Vagina (tissue), 2 donors: Measurements from ENCODE around the gene CHMP1A.

Experiments
- POLR2A ChIP-seq, 2 donors: fragments of 450-650 bp; IDR thresholded peaks; one replicate each; pipeline ENCODE4 v1.6.1; 2017; ENCODE audit warnings: antibody characterized with exemption in 2 of 2, mild to moderate bottlenecking in 2 of 2, moderate library complexity in 2 of 2
- POLR2AphosphoS5 ChIP-seq, 2 donors: sonication (generic); formaldehyde crosslinking; IDR thresholded peaks; one replicate each; pipeline ENCODE4 v1.9.0; 2017; ENCODE audit warnings: antibody characterized with exemption in 2 of 2, mild to moderate bottlenecking in 2 of 2, low read depth in 1 of 2; ENCODE audit not compliant: insufficient read depth in 1 of 2
- TF ChIP-seq, protein P1 (sequence below), 3 experiments: fragments of 450-650 bp in 2 of 3; fragments of 200-600 bp in 1 of 3; sonication (generic) in 1 of 3; IDR thresholded peaks; one replicate each; pipeline ENCODE4 v1.5.1; 2017 to 2019; ENCODE audit warnings: antibody characterized with exemption in 3 of 3, mild to moderate bottlenecking in 2 of 3, moderate library complexity in 2 of 3

DNA sequence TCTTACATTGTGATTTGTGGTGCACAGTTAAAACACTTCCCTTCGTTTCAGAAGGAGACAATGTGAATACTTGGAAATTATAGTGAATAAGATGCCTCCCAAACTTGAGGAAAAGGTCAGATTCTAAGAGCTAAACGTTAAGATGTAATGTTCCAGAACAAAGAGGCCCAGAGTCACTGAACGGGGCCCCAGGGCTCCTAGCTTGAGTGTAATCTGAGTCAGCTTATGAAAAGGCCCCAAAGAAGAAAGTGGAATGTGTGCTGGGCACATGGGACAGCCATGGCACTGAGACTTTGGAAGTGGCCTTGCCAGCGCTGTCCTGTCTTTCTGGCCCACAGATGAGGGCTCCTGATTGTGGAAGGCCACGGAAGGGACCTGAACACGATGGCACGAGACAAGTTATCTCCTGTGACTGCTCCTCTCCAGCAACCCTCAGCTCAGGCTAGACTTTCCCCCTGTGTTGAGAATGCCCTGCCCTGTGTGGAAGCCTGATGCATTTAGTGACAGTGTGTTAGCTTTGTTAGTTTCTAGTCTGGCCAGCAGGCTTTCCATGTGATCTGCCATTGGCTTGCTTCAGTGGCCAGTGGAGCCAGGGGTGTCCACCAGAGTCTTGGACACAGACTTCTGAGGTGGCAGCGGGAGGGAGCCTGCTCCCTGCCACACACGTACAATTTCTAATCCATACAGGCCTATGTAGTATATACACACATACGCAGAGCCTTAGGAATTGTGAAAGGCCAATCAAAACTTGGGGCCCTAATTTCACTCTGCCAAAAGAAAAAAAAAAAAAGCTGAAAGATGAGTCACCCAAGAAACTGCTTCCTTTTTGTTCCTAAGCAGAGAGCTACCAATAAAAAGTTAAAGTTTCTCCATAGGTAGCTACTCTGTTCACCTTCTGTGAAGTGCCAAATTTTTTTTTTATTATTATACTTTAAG, 13.3 kb upstream of the CHMP1A start:
- TF ChIP-seq POLR2A (IDR thresholded peaks at IDR 0.05): no peak
- TF ChIP-seq POLR2AphosphoS5 (IDR thresholded peaks at IDR 0.05; ENCODE audit: insufficient read depth in 1 of 2, low read depth in 1 of 2): no peak
- TF ChIP-seq, protein P1, sequence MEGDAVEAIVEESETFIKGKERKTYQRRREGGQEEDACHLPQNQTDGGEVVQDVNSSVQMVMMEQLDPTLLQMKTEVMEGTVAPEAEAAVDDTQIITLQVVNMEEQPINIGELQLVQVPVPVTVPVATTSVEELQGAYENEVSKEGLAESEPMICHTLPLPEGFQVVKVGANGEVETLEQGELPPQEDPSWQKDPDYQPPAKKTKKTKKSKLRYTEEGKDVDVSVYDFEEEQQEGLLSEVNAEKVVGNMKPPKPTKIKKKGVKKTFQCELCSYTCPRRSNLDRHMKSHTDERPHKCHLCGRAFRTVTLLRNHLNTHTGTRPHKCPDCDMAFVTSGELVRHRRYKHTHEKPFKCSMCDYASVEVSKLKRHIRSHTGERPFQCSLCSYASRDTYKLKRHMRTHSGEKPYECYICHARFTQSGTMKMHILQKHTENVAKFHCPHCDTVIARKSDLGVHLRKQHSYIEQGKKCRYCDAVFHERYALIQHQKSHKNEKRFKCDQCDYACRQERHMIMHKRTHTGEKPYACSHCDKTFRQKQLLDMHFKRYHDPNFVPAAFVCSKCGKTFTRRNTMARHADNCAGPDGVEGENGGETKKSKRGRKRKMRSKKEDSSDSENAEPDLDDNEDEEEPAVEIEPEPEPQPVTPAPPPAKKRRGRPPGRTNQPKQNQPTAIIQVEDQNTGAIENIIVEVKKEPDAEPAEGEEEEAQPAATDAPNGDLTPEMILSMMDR (IDR thresholded peaks at IDR 0.05): no peak
